ENCODE results near the gene CELA2A.

- TF ChIP-seq HDAC2 (IDR thresholded peaks at IDR 0.05) (no peak), MAFK (IDR thresholded peaks at IDR 0.05; ENCODE audit: partially characterized antibody) (no peak), CTCF (IDR thresholded peaks at IDR 0.05) (no peak), POLR2AphosphoS2 (conservative IDR thresholded peaks at IDR 0.05; ENCODE audit: low read length) (no peak), RCOR1 (IDR thresholded peaks at IDR 0.05; ENCODE audit: low read depth, low read length) (no peak), FOSL2 (IDR thresholded peaks at IDR 0.05) (no peak), FOSL2 (CRISPR knock-in tag; IDR thresholded peaks at IDR 0.05) (no peak), CEBPB (IDR thresholded peaks at IDR 0.05) (no peak), EHMT2 (IDR thresholded peaks at IDR 0.05; ENCODE audit: low read depth) (no peak), MYC (IDR thresholded peaks at IDR 0.05; ENCODE audit: borderline replicate concordance, low read length) (no peak)
Measured at GRCh38 chr1:15410223-15410883, 46.2 kb upstream of the CELA2A start.

All from A549 (cell line).